Hepatocyte (in vitro differentiated cells): Measurements from ENCODE around the gene MACC1.

ENCODE experiments used
- EZH2 ChIP-seq: fragments of 200-600 bp; sonication (generic); IDR thresholded peaks from 2 replicates; pipeline ENCODE4 v1.6.1; 2016; ENCODE audit warnings: antibody characterized with exemption, mild to moderate bottlenecking, borderline replicate concordance
- EZH2phosphoT487 ChIP-seq: fragments of 200-600 bp; sonication (generic); IDR thresholded peaks from one replicate; pipeline ENCODE4 v1.6.1; 2018; ENCODE audit warnings: antibody characterized with exemption, mild to moderate bottlenecking, low read depth, moderate library complexity; ENCODE audit not compliant: unreplicated experiment, severe bottlenecking
- TF ChIP-seq, protein P1 (sequence below): fragments of 200-600 bp; sonication (generic); IDR thresholded peaks from 2 replicates; pipeline ENCODE4 v1.5.1; 2016; ENCODE audit warnings: antibody characterized with exemption, mild to moderate bottlenecking; ENCODE audit not compliant: poor library complexity

DNA sequence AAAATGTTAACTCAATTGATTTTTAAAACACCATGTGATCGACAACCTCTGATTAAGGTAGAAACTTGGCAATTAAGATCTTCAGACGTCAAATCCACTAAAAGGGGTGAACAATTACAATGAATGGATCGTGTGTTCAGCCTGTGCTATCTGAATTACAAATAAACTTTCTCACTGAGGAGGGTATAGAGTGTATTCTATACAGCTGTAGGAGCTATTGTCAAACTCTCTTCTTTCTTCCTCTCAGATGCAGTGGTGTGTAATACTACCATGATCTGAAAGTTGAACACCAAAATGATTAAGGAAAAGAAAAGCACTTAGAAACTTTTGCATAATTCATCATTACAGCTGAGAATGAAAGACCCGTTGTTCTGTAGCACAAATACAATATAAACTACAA, 32.2 kb upstream of the MACC1 start:
- TF ChIP-seq, protein P1, sequence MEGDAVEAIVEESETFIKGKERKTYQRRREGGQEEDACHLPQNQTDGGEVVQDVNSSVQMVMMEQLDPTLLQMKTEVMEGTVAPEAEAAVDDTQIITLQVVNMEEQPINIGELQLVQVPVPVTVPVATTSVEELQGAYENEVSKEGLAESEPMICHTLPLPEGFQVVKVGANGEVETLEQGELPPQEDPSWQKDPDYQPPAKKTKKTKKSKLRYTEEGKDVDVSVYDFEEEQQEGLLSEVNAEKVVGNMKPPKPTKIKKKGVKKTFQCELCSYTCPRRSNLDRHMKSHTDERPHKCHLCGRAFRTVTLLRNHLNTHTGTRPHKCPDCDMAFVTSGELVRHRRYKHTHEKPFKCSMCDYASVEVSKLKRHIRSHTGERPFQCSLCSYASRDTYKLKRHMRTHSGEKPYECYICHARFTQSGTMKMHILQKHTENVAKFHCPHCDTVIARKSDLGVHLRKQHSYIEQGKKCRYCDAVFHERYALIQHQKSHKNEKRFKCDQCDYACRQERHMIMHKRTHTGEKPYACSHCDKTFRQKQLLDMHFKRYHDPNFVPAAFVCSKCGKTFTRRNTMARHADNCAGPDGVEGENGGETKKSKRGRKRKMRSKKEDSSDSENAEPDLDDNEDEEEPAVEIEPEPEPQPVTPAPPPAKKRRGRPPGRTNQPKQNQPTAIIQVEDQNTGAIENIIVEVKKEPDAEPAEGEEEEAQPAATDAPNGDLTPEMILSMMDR = no peak
- TF ChIP-seq EZH2phosphoT487 (no peak), EZH2 (no peak)
